Measurements from ENCODE around the gene PHF13. TPM values are rescaled to one million over a fixed set of nuclear protein-coding genes. Genes with fewer than 3 reads are reported as not detected.

Gene PHF13
- total and polyA plus RNA-seq, 10 of the 15 experiments (the other 5 are each of a cell fraction or from before 2014, with no cell fraction given): 0.87 to 15.4 (median 5.1) TPM

DNA sequence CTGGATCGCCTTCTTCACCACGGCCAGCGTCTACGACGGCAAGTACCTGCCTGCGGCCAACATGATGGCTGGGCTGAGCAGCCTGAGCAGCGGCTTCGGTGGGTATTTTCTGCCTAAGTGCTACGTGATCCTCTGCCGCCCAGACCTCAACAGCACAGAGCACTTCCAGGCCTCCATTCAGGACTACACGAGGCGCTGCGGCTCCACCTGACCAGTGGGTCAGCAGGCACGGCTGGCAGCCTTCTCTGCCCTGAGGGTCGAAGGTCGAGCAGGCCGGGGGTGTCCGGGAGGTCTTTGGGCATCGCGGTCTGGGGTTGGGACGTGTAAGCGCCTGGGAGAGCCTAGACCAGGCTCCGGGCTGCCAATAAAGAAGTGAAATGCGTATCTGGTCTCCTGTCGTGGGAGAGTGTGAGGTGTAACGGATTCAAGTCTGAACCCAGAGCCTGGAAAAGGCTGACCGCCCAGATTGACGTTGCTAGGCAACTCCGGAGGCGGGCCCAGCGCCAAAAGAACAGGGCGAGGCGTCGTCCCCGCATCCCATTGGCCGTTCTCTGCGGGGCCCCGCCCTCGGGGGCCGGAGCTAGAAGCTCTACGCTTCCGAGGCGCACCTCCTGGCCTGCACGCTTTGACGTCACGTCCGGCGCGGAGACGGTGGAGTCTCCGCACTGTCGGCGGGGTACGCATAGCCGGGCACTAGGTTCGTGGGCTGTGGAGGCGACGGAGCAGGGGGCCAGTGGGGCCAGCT, 34.0 kb upstream of the PHF13 start, which contains the start of gene ZBTB48 (continued):
- TF ChIP-seq ZBTB11 (CRISPR knock-in tag; IDR thresholded peaks at IDR 0.05) (no peak), STAT1 (conservative IDR thresholded peaks at IDR 0.05) (no peak), CEBPB (IDR thresholded peaks at IDR 0.05; ENCODE audit: borderline replicate concordance in 1 of 2, low read depth in 2 of 2, low read length in 2 of 2) (no peak), NKRF (conservative IDR thresholded peaks at IDR 0.05) (no peak), NFYA (IDR thresholded peaks at IDR 0.05; ENCODE audit: borderline replicate concordance, low read depth, low read length) (no peak)
